GM18873 (cell line): ENCODE measurements around the gene BABAM2.
"Not testable (repeated sequence)": the region's sequence is repeated elsewhere in the genome, so short reads cannot be mapped to it uniquely, and the experiment has no call there.

Source experiments
- ATAC-seq: cut with Tn5 transposase; IDR thresholded peaks from one replicate; pipeline ENCODE4 v1.9.1; 2021; ENCODE audit warnings: mild to moderate bottlenecking, moderate library complexity, moderate number of reproducible peaks; ENCODE audit not compliant: unreplicated experiment, low FRiP score

BABAM2 gene

GRCh38 chr2:28333606-28334526, 443.3 kb downstream of the BABAM2 start:
- ATAC-seq = no peak

DNA sequence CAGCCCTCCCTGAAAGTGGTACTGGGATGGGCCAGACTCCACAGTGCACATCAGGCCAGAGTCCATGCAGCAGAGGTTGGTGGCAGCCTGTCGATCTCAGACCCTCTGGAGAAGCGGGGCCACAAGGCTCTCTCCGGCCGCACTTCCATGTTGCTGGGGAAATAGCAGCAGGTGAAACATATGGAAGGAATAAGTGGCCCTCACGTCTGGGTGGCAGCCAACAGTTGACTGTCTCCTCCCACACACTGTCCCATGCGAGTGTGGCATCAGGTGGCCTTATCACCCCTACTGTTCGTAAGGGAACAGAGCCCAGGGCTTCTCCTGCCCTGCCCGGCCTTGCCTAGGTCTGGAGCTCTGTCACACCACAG, 444.0 kb downstream of the BABAM2 start:
- no peak for ATAC-seq

DNA sequence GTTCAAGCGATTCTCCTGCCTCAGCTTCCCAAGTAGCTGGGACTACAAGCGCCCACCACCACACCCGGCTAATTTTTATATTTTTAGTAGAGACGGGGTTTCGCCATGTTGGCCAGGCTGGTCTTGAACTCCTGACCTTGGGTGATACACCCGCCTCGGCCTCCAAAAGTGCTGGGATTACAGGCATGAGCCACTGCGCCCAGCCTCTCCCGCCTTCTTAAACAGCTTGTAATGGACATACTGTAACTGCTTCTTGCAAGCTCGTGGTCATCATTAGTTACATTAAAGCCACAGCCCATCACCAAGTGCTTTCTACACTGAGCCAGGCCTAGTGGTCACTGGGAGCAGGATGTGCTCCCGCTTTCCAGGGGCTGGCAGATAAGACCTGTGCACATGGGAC, 444.7 kb downstream of the BABAM2 start:
- ATAC-seq = not testable (repeated sequence)

DNA sequence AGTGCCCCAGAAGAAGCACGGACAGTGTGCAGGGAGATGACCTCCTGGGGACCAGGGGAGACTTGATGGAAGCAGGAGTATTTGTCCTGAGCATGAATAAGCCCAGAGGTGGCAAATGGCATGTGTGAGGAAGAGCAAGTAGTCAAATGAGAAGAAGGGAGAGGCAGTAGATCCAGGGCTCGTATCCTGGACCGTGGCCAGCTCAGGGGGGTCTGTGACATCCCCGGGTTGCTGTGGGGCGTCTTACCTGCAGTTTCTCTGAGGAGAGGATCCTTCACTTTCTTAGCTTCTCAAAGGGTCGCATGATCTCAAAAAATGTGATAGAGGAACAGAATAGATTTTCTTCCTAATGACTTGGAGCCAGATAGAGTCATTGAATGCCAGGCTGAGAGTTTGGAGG, 445.1 kb downstream of the BABAM2 start:
- no peak for ATAC-seq

- no peak for ATAC-seq
Measured at GRCh38 chr2:28336264-28336980, 445.9 kb downstream of the BABAM2 start.

- ATAC-seq = no peak
Measured at GRCh38 chr2:28336982-28337627, 446.6 kb downstream of the BABAM2 start.

DNA sequence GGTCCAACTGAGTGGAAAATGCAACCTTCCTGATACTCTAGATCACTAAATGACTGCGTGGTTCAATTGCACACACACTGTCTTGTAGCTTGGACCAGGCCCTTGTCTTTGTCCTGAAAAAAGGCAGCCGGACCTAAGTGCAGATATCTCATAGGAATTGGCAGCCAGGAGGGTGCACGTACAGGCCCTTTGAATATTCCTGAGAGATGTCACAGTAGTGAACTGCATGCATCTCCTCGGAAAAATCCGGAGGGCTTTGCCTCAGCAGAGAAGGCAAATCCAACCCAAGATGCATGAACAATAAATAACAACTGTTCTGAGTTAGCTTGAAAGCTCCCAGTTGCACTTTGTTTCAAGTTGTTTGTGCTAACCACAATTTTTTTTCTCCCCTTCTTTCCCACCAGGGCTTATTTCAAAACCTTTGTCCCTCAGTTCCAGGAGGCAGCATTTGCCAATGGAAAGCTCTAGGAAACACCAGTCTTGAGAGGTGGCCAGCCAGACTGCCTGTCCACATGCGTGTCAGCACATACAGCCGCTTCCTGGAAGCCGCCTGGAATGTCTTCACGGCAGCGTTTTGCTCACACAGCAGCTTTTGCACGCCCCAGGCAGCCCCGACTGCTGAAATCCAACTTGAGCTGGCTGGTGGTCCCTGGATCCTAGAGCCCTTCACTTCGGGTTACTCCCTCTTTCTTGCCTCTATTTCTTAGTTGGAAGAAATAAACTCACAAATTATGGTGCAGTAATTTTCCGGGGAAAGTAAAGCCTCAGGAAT, 447.7 kb downstream of the BABAM2 start:
- no peak for ATAC-seq

- ATAC-seq = no peak
Measured at GRCh38 chr2:28338831-28339321, 448.3 kb downstream of the BABAM2 start.

GRCh38 chr2:28339516-28340175, 449.1 kb downstream of the BABAM2 start:
- ATAC-seq = no peak

DNA sequence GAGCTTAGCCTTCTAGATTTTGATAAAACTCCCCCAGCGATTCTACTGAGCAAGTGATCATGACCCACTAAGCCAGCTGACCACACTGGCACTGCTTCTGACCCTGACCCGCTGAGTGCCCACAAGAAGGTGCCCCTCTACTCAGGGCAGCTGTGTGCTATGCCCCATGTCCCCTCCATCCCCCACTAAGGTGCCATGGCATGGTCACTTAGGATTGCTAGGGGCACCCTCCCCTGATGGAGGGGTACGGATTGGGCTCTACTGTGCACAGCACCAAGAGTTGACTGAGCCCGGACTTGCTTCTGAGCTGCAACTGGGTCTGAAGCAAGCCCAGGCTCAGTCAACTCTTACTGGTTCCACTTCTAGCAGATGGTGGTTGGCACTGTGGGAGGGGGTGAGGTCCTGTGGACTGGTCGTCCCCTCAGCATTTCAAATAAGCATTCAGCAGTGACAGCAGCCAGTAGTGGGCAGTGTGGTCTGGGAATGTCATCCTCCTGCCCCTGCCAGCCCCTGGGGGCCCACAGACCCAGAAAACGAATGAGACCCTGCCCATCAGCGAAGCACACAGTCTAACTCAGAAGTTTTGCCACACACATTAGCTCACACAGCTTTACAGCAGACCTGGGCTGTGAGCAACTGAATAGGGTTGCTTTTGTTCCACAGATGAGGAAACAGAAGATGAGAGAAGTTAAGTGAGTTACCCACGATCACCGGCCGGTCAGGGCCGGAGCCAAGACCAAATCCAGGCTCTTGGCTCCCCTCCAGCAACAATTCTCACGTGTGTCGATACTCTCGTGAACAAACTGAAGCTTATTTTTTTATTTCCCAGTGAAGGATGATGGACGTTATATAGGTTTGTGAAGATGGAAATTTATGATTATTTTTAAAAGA, 450.0 kb downstream of the BABAM2 start:
- no peak for ATAC-seq

DNA sequence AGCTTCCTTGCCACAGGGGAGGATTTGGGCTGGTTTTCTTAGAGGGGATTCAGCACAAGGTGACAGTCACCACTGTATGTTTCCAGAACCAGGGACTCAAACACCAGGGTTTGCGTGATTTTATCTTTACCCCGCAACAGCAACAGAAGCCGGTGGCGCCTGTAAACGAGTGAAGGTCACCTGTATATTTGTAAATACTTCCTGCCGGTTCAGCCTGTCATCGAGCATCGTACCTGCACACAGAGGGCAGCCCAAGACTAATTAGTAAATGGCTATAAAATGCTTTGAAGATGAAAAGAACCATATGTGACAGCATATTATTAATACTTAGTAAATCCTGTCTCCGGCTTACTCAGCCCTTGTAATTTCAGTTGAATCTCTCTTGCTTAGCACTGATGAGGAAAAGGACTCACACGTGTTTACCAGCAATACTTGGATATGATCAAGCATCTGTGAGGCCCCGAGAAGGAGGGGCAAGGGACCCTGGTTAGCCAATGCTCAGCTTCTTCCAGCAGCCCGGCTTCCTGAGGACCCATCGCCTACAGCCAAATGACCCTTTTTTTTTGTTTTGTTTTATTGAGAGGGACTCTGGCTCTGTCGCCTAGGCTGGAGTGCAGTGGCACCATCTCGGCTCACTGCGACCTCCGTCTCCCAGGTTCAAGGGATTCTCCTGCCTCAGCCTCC, 450.8 kb downstream of the BABAM2 start:
- ATAC-seq = no peak

- ATAC-seq = no peak
Measured at GRCh38 chr2:28342081-28342967, 451.8 kb downstream of the BABAM2 start.

DNA sequence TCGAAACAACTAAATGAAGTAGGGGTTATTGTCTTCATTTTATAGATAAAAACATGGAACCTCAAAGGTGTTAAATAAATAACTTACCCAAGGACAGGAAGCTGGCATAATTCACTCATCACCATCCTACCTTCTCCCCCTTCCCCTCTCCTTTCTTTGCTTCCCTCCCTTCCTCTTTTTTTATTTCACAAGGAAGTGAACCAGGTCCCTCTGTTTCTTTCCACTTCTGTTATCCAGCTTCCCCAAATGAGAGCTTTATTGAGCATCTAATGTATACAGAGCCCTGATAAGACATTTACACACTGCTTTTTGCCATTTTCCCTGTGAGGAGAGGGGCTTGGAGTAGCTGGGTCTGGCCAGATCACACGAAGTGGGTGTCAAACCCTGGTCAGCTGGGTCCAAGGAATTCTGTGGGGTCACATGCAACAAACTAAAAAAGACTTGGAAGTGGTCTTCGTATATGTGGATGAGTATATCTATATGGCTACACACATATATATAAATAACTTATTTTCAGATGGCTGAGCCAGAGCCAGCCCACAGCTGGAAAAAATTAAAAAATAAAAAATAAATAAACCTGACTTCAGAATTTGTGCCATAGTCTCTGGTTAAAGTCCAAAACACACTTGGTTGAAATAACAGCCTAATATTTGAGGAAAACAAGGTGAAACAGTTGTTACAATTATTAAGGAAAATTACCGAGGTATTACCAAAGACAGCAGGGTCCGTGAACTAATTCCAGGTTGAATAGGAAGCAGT, 452.8 kb downstream of the BABAM2 start:
- no peak for ATAC-seq

DNA sequence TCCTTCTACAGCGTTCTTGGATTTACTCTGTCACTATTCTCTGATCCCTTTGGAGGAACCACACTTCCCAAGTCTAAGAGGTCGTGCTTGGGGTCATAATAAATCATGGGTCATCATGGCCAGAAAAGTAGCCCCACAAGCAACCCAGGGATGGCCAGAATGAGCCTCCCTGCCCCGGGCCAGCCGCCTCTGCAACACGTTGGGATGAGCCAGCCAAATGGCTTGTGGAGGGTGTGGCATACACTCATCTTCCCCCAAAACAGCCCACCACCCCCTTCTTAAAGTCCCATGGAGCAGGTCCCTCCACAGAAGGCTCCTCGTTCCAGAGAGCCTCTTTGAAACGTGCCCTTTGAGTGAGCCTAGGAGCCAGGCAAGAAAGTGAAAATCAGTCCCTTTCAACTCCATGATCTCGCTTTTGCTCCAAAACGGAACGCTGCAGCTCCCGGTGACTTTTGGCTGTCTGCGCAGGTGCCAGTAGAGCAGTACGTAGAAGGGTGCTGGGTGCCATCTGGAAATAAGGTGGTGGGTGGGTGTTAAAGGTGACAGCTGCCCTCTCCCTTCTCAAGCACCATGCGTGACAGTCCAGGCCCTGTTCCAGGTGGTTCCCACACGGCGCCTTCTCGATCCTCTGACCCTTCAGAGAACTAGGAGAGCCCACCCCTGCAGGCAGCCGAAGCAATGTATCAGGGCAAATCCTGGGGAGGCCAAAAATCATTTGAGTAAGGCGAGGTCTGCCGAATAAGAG, 453.6 kb downstream of the BABAM2 start:
- no peak for ATAC-seq

- no peak for ATAC-seq
Measured at GRCh38 chr2:28344756-28345373, 454.3 kb downstream of the BABAM2 start.
